ENCODE results near the gene ZSCAN2.

GRCh38 chr15:84595660-84596059 is 5.1 kb upstream of the ZSCAN2 start:
- TF ChIP-seq POLR2AphosphoS5 (IDR thresholded peaks at IDR 0.05; ENCODE audit: borderline replicate concordance, low read depth, low read length) (no peak), EZH2 (IDR thresholded peaks at IDR 0.05) (no peak), FOXP2 (optimal IDR thresholded peaks at IDR 0.05; ENCODE audit: control extremely low read depth, extremely low read length, insufficient read depth) (no peak)
